HepG2 (cell line): ENCODE measurements around the gene UBE2D3. TPM values are rescaled to one million over a fixed set of nuclear protein-coding genes. Genes with fewer than 3 reads are reported as not detected.

ENCODE experiments used
- ATAC-seq: fragments of 200-7000 bp; cut with Tn5 transposase; 3 replicates; pipeline ENCODE4 v1.9.1; 2020; ENCODE audit warnings: mild to moderate bottlenecking, moderate library complexity
- BruUV-seq: library from RNA; stranded (reverse); fragments of 400-500 nt; replicated peaks from 2 replicates; lab custom pipeline; 2021; lab: Mats Ljungman, UMichigan
- CTCF ChIA-PET: fragments of 300-600 bp; formaldehyde crosslinking; extraction: SDS; loops from one replicate; lab custom pipeline; 2021; ENCODE audit warnings: low total read pairs, inconsistent platforms, low intra/inter-chr PET ratio; lab: Yijun Ruan, JAX
- POLR2A ChIA-PET: fragments of 350-600 bp; sonication (Branson Sonifier 250); formaldehyde crosslinking; loops from one replicate; lab custom pipeline; 2020; ENCODE audit warnings: antibody characterized with exemption, inconsistent platforms; lab: Yijun Ruan, JAX
- DNase-seq: peaks from one replicate; pipeline ENCODE4 v3.0.0-alpha.2; 2015; ENCODE audit warnings: low spot score
- FAIRE-seq: peaks from 3 replicates; lab custom pipeline; 2011; peaks lifted over from hg19 to GRCh38; lab: Jason Lieb, UNC
- H2AFZ ChIP-seq: one replicate; pipeline ENCODE4 v1.6.1; 2011; ENCODE audit warnings: low read length, inconsistent platforms
- H3K27ac ChIP-seq: fragments of 300-600 bp; 3 replicates; pipeline ENCODE4 v1.8.0; 2011; ENCODE audit warnings: mixed run types, mild to moderate bottlenecking, mixed read lengths, low read length, inconsistent platforms; ENCODE audit not compliant: insufficient read depth; ENCODE audit errors: extremely low read length
- H3K27me3 ChIP-seq, 2 experiments: fragments of 200-600 bp in 1 of 2; 2 replicates in 1 of 2; 3 replicates in 1 of 2; pipeline versions ENCODE4 v1.6.0 to v1.8.0; 2011; ENCODE audit warnings: low read length in 2 of 2, mild to moderate bottlenecking in 2 of 2, moderate library complexity in 2 of 2, inconsistent platforms in 1 of 2; ENCODE audit not compliant: insufficient read depth in 2 of 2, control insufficient read depth in 1 of 2
- H3K36me3 ChIP-seq, 2 experiments: fragments of 200-600 bp in 1 of 2; replicated peaks in 1 of 2; 2 replicates in 1 of 2; 3 replicates in 1 of 2; pipeline versions ENCODE4 v1.5.1 to v1.8.0; 2011; ENCODE audit warnings: low read length in 2 of 2, inconsistent platforms in 1 of 2; ENCODE audit not compliant: insufficient read depth in 2 of 2, control insufficient read depth in 1 of 2
- H3K4me1 ChIP-seq: 2 replicates; pipeline ENCODE4 v1.5.1; 2012; ENCODE audit warnings: low read length, inconsistent platforms; ENCODE audit not compliant: insufficient read depth
- H3K4me2 ChIP-seq: 2 replicates; pipeline ENCODE4 v1.6.0; 2011; ENCODE audit warnings: low read depth, low read length, inconsistent platforms
- H3K4me3 ChIP-seq, 3 experiments: fragments of 200-600 bp in 1 of 3; sonication (generic), shearing (Covaris generic) in 1 of 3; replicated peaks in 1 of 3; 2 replicates each; pipeline ENCODE4 v1.5.1; 2011 to 2016; ENCODE audit warnings: low read length in 3 of 3, inconsistent platforms in 2 of 3, low read depth in 2 of 3, mild to moderate bottlenecking in 2 of 3, control low read depth in 1 of 3, mixed read lengths in 1 of 3; ENCODE audit not compliant: insufficient read depth in 1 of 3
- H3K79me2 ChIP-seq: one replicate; pipeline ENCODE4 v1.6.1; 2011; ENCODE audit warnings: low read length, inconsistent platforms; ENCODE audit not compliant: insufficient read depth
- H3K9ac ChIP-seq: 2 replicates; pipeline ENCODE4 v1.6.0; 2011; ENCODE audit warnings: mild to moderate bottlenecking, low read depth, low read length, inconsistent platforms; ENCODE audit not compliant: insufficient read depth
- H3K9me3 ChIP-seq: 2 replicates; pipeline ENCODE4 v1.5.1; 2012; ENCODE audit warnings: mild to moderate bottlenecking, low read length
- H4K20me1 ChIP-seq: 2 replicates; pipeline ENCODE4 v1.6.0; 2011; ENCODE audit warnings: inconsistent platforms, mild to moderate bottlenecking, low read length, moderate library complexity; ENCODE audit not compliant: insufficient read depth
- ARID5B ChIP-seq: IDR thresholded peaks from 2 replicates; pipeline ENCODE4 v1.4.0; 2020; ENCODE audit warnings: mild to moderate bottlenecking, missing genetic modification reagents
- ASH2L ChIP-seq: fragments of 300-600, 200-600 bp; sonication (generic); IDR thresholded peaks from 2 replicates; pipeline ENCODE4 v1.7.0; 2017; ENCODE audit warnings: low read depth, mild to moderate bottlenecking, moderate library complexity, mixed read lengths, low read length; ENCODE audit not compliant: insufficient read length
- HNF4A ChIP-seq: sonication (generic); formaldehyde crosslinking; IDR thresholded peaks from 2 replicates; pipeline ENCODE4 v1.4.0; 2020; ENCODE audit warnings: missing genetic modification reagents
- POGK ChIP-seq: sonication (generic); formaldehyde crosslinking; conservative IDR thresholded peaks from 2 replicates; pipeline ENCODE4 v1.8.0; 2022; ENCODE audit warnings: mild to moderate bottlenecking, moderate library complexity, missing genetic modification reagents
- SP4 ChIP-seq: sonication (generic); formaldehyde crosslinking; IDR thresholded peaks from 2 replicates; pipeline ENCODE4 v1.8.1; 2023; ENCODE audit warnings: mild to moderate bottlenecking, missing genetic modification reagents
- SP5 ChIP-seq: IDR thresholded peaks from 2 replicates; pipeline ENCODE4 v1.6.1; 2016; ENCODE audit warnings: low read depth, borderline replicate concordance
- ZNF337 ChIP-seq: sonication (generic); formaldehyde crosslinking; IDR thresholded peaks from 2 replicates; pipeline ENCODE4 v1.5.1; 2020; ENCODE audit warnings: missing genetic modification reagents, low read depth, mild to moderate bottlenecking, borderline replicate concordance
- WGBS: methylation state at CpG from one replicate; pipeline ENCODE4 v1.1.6; 2017; ENCODE audit warnings: low lambda C conversion rate; 5-methylcytosine and 5-hydroxymethylcytosine counted together
- in situ Hi-C: cut with HindIII; loops from 2 replicates; pipeline ENCODE4 v1.10.0; 2017; ENCODE audit warnings: low pct_unique_long_range_greater_than_20kb; ENCODE audit not compliant: extremely low pct_ligation_motif_present
- intact Hi-C: fragments of 100-400 bp; cut with micrococcal nuclease; formaldehyde crosslinking; loops from one replicate; pipeline ENCODE4 v1.10.0; 2022; ENCODE audit not compliant: unreplicated experiment
- polyA plus RNA-seq, 8 experiments: library from polyadenylated mRNA; depleted of rRNA in 3 of 8; stranded (reverse) in 7 of 8; unstranded in 1 of 8; fragments of >200 nt; fragmentation: Illumina TruSeq in 4 of 8; extraction: Trizol in 4 of 8; gene quantifications; 2 replicates each; pipeline versions ENCODE4 v1.2.1 to v1.2.3, GENCODE V29; 2011 to 2016; ENCODE audit warnings: low read depth in 4 of 8, missing spikeins in 1 of 8, mixed read lengths in 1 of 8; ENCODE audit not compliant: insufficient read depth in 1 of 8
- total RNA-seq, 5 experiments: library from RNA; depleted of rRNA; stranded (reverse); fragments of >200 nt; fragmentation: Illumina TruSeq; extraction: Trizol; gene quantifications; 2 replicates each; pipeline ENCODE4 v1.2.3, GENCODE V29; 2016; ENCODE audit warnings: low read depth in 1 of 5
- TF ChIP-seq, protein P1 (sequence below): sonication (generic); formaldehyde crosslinking; IDR thresholded peaks from 2 replicates; pipeline ENCODE4 v1.4.0; 2020; ENCODE audit warnings: mild to moderate bottlenecking, missing genetic modification reagents

UBE2D3 gene
- total and polyA plus RNA-seq, 2 of the 13 experiments (the other 11 are each of a cell fraction or from before 2014, with no cell fraction given): 224 to 293 TPM

DNA sequence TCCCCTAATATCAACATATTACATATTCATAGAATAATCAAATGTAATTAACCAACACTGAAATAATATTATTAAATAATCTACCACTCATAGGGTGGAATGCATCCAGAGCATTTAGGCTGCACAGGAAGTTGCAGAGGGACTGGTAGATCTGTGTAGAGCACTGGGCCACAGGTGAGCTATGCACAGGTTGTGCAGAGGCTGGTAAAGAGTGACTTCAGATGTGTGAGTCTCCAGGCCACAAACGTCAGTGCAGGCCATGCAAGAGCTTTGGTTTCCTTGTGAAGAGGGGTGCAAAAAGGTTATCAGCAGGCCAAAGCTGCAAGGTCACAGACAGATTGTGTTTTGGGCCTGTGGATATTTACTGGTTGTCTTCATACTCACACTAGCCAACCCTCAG, 41.1 kb downstream of the UBE2D3 start:
- Histone ChIP-seq H3K9me3 (no peaks in the 10 kb centered on the region), H3K4me3 (no peak overlapping the region), H3K4me1 (peaks cover 10% of the 10 kb centered on the region), H3K27me3 (no peaks in the 10 kb centered on the region), H4K20me1 (no peaks in the 10 kb centered on the region), H3K27ac (no peak overlapping the region), H3K79me2 (no peaks in the 10 kb centered on the region), H3K9ac (no peak overlapping the region), H3K36me3 (no peaks in the 10 kb centered on the region; a peak in 1 of 5 replicates), H2AFZ (no peak overlapping the region), H3K4me2 (no peak overlapping the region)
- ATAC-seq (peak; percentile 52), DNase-seq (no peak), FAIRE-seq (no peak)
- ChIA-PET CTCF (no interaction called here), POLR2A (interaction anchor here (1.1 kb wide), 1 partner anchor 42 kb away, joined by 3 read pairs; no protein-coding TSS in a partner anchor)
- intact Hi-C loops: no loop called here
- WGBS: 17% methylated on average over 1 of the region's 1 CpG
- in situ Hi-C loops: no loop called here
- TF ChIP-seq SP4 (no peak), POGK (CRISPR knock-in tag) (no peak), ASH2L (no peak), ARID5B (CRISPR knock-in tag) (no peak), SP5 (CRISPR knock-in tag) (no peak), ZNF337 (no peak), HNF4A (CRISPR knock-in tag) (no peak)
- TF ChIP-seq, protein P1, sequence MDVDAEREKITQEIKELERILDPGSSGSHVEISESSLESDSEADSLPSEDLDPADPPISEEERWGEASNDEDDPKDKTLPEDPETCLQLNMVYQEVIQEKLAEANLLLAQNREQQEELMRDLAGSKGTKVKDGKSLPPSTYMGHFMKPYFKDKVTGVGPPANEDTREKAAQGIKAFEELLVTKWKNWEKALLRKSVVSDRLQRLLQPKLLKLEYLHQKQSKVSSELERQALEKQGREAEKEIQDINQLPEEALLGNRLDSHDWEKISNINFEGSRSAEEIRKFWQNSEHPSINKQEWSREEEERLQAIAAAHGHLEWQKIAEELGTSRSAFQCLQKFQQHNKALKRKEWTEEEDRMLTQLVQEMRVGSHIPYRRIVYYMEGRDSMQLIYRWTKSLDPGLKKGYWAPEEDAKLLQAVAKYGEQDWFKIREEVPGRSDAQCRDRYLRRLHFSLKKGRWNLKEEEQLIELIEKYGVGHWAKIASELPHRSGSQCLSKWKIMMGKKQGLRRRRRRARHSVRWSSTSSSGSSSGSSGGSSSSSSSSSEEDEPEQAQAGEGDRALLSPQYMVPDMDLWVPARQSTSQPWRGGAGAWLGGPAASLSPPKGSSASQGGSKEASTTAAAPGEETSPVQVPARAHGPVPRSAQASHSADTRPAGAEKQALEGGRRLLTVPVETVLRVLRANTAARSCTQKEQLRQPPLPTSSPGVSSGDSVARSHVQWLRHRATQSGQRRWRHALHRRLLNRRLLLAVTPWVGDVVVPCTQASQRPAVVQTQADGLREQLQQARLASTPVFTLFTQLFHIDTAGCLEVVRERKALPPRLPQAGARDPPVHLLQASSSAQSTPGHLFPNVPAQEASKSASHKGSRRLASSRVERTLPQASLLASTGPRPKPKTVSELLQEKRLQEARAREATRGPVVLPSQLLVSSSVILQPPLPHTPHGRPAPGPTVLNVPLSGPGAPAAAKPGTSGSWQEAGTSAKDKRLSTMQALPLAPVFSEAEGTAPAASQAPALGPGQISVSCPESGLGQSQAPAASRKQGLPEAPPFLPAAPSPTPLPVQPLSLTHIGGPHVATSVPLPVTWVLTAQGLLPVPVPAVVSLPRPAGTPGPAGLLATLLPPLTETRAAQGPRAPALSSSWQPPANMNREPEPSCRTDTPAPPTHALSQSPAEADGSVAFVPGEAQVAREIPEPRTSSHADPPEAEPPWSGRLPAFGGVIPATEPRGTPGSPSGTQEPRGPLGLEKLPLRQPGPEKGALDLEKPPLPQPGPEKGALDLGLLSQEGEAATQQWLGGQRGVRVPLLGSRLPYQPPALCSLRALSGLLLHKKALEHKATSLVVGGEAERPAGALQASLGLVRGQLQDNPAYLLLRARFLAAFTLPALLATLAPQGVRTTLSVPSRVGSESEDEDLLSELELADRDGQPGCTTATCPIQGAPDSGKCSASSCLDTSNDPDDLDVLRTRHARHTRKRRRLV (CRISPR knock-in tag): no peak
- no TSS peak for BruUV-seq
